GM12878 (cell line): ENCODE results near the gene ZNF43. TPM values are rescaled to one million over a fixed set of nuclear protein-coding genes. Genes with fewer than 3 reads are reported as not detected.

ENCODE experiments used
- CEBPB ChIP-seq, 2 experiments: fragments of 150-350 bp in 1 of 2; IDR thresholded peaks; 2 replicates each; pipeline ENCODE4 v1.6.1; 2012 to 2014; ENCODE audit warnings: low read depth in 2 of 2, low read length in 2 of 2, borderline replicate concordance in 1 of 2, inconsistent platforms in 1 of 2
- CREM ChIP-seq: IDR thresholded peaks from 2 replicates; pipeline ENCODE4 v1.6.1; 2014; ENCODE audit warnings: antibody characterized with exemption, low read depth
- CUX1 ChIP-seq: IDR thresholded peaks from 2 replicates; pipeline ENCODE4 v1.6.1; 2012; ENCODE audit warnings: improper control_type of control experiment, low read depth, low read length; ENCODE audit not compliant: insufficient replicate concordance
- HCFC1 ChIP-seq: fragments of 150-350 bp; IDR thresholded peaks from 2 replicates; pipeline ENCODE4 v1.6.1; 2014; ENCODE audit warnings: low read length
- MYC ChIP-seq: IDR thresholded peaks from 2 replicates; pipeline ENCODE4 v1.6.1; 2011; ENCODE audit warnings: mild to moderate bottlenecking, low read length, moderate library complexity, inconsistent platforms; ENCODE audit not compliant: insufficient read depth, insufficient replicate concordance, insufficient read length, severe bottlenecking
- NFIC ChIP-seq: IDR thresholded peaks from 2 replicates; pipeline ENCODE4 v1.6.1; 2012; ENCODE audit warnings: low read depth, mild to moderate bottlenecking, inconsistent platforms, low read length, moderate library complexity
- NR2F1 ChIP-seq: fragments of 450-650 bp; conservative IDR thresholded peaks from 2 replicates; pipeline ENCODE4 v1.6.1; 2017; ENCODE audit warnings: mild to moderate bottlenecking
- PAX5 ChIP-seq: IDR thresholded peaks from 2 replicates; pipeline ENCODE4 v1.6.1; 2011; ENCODE audit warnings: low read depth, low read length, borderline replicate concordance
- POU2F2 ChIP-seq: IDR thresholded peaks from 3 replicates; pipeline ENCODE4 v1.6.1; 2011; ENCODE audit warnings: low read depth, mild to moderate bottlenecking, low read length, borderline replicate concordance
- polyA plus RNA-seq, 11 experiments: library from polyadenylated mRNA; depleted of rRNA in 4 of 11; unstranded in 6 of 11; stranded (reverse) in 5 of 11; fragments of >200 nt; fragmentation: Nextera tagmentation in 4 of 11; fragmentation: Illumina TruSeq in 1 of 11; extraction: Ambion mirVana in 4 of 11; extraction: Trizol in 1 of 11; gene quantifications; 1 replicate in 1 of 11; 2 replicates in 10 of 11; pipeline versions ENCODE4 v1.2.1 to v1.2.3, GENCODE V29; 2011 to 2016; ENCODE audit warnings: inconsistent platforms in 2 of 11, missing spikeins in 2 of 11, low read depth in 1 of 11
- total RNA-seq, 4 experiments: library from RNA; depleted of rRNA in 3 of 4; stranded (reverse); fragments of >200 nt in 3 of 4; fragmentation: Illumina TruSeq in 1 of 4; extraction: Trizol in 1 of 4; gene quantifications; 2 replicates each; pipeline versions ENCODE4 v1.2.1 to v1.2.3, GENCODE V29; 2013 to 2021
- TF ChIP-seq, protein P1 (sequence below): fragments of 150-350 bp; IDR thresholded peaks from 2 replicates; pipeline ENCODE4 v1.6.1; 2014; ENCODE audit warnings: mild to moderate bottlenecking, low read depth, low read length
- TF ChIP-seq, protein P2 (sequence below): fragments of 450-650 bp; IDR thresholded peaks from 2 replicates; pipeline ENCODE4 v1.6.1; 2016; ENCODE audit warnings: mild to moderate bottlenecking
- TF ChIP-seq, protein P3 (sequence below): fragments of 450-650 bp; conservative IDR thresholded peaks from 2 replicates; pipeline ENCODE4 v1.6.1; 2017; ENCODE audit warnings: mild to moderate bottlenecking, moderate library complexity
- TF ChIP-seq, protein P4 (sequence below): fragments of 450-650 bp; IDR thresholded peaks from 2 replicates; pipeline ENCODE4 v1.6.1; 2017; ENCODE audit warnings: low read depth, mild to moderate bottlenecking, moderate library complexity
- TF ChIP-seq, protein P5 (sequence below): IDR thresholded peaks from 2 replicates; pipeline ENCODE4 v1.6.1; 2011; ENCODE audit warnings: mild to moderate bottlenecking, low read depth, low read length, moderate library complexity; ENCODE audit not compliant: insufficient replicate concordance

Gene ZNF43
- total and polyA plus RNA-seq, 10 of the 15 experiments (the other 5 are each of a cell fraction or from before 2014, with no cell fraction given) = 0.07 to 1.0 (median 0.38) TPM

DNA sequence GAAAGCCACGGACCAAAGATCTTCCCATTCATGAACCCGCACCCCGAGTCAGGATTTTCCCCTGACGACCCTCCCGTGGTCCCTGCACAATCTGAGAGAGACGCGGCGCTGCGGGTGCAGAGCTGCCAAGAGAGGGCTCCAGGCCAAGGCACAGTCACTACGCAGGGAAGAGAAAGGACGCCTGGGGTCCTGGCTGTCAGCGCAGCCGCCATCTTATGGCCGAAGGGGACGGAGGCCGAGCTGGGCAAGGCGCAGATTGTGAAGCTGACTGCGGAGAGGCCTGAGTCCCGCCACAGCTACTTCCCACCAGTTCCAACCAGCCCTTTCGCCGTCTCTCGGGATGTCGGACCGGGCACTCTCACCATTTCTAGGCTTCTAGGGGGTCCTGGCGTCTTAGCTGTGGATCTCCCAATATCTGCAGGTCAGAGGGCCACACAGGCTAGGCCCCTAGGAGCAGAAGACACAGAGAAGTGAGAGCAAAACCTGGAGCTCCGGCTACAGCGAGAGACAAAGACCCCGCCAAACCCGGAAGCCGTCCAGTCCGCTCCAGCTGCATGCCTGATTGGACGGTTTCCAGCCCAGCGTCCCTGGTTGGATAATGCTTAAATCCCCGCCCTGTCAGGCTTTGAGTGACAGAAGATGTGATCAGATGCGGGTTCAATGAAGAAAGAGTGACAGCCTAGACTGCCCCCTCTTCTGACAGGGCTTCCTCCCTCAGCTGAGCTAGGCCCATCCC is 68.7 kb downstream of the ZNF43 start, which contains the start of gene ZNF100 (continued):
- TF ChIP-seq, protein P1, sequence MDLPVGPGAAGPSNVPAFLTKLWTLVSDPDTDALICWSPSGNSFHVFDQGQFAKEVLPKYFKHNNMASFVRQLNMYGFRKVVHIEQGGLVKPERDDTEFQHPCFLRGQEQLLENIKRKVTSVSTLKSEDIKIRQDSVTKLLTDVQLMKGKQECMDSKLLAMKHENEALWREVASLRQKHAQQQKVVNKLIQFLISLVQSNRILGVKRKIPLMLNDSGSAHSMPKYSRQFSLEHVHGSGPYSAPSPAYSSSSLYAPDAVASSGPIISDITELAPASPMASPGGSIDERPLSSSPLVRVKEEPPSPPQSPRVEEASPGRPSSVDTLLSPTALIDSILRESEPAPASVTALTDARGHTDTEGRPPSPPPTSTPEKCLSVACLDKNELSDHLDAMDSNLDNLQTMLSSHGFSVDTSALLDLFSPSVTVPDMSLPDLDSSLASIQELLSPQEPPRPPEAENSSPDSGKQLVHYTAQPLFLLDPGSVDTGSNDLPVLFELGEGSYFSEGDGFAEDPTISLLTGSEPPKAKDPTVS = no peak
- TF ChIP-seq POU2F2 (peak; percentile 50; the same call in 1 of the 3 replicates), NFIC (no peak), MYC (no peak), HCFC1 (0 out of 2 replicates have a peak, but pooled peaks have one; percentile 24), NR2F1 (peak; percentile 23; the same call in 1 of the 2 replicates), CUX1 (no peak), PAX5 (no peak), CEBPB (IDR thresholded peaks at IDR 0.05; ENCODE audit: borderline replicate concordance in 1 of 2, low read depth in 2 of 2, low read length in 2 of 2) (no peak), CREM (0 out of 2 replicates have a peak, but pooled peaks have one; percentile 22)
- TF ChIP-seq, protein P2, sequence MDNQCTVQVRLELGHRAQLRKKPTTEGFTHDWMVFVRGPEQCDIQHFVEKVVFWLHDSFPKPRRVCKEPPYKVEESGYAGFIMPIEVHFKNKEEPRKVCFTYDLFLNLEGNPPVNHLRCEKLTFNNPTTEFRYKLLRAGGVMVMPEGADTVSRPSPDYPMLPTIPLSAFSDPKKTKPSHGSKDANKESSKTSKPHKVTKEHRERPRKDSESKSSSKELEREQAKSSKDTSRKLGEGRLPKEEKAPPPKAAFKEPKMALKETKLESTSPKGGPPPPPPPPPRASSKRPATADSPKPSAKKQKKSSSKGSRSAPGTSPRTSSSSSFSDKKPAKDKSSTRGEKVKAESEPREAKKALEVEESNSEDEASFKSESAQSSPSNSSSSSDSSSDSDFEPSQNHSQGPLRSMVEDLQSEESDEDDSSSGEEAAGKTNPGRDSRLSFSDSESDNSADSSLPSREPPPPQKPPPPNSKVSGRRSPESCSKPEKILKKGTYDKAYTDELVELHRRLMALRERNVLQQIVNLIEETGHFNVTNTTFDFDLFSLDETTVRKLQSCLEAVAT = peak; percentile 62
- TF ChIP-seq, protein P3, sequence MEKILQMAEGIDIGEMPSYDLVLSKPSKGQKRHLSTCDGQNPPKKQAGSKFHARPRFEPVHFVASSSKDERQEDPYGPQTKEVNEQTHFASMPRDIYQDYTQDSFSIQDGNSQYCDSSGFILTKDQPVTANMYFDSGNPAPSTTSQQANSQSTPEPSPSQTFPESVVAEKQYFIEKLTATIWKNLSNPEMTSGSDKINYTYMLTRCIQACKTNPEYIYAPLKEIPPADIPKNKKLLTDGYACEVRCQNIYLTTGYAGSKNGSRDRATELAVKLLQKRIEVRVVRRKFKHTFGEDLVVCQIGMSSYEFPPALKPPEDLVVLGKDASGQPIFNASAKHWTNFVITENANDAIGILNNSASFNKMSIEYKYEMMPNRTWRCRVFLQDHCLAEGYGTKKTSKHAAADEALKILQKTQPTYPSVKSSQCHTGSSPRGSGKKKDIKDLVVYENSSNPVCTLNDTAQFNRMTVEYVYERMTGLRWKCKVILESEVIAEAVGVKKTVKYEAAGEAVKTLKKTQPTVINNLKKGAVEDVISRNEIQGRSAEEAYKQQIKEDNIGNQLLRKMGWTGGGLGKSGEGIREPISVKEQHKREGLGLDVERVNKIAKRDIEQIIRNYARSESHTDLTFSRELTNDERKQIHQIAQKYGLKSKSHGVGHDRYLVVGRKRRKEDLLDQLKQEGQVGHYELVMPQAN = peak; percentile 95
- TF ChIP-seq, protein P4, sequence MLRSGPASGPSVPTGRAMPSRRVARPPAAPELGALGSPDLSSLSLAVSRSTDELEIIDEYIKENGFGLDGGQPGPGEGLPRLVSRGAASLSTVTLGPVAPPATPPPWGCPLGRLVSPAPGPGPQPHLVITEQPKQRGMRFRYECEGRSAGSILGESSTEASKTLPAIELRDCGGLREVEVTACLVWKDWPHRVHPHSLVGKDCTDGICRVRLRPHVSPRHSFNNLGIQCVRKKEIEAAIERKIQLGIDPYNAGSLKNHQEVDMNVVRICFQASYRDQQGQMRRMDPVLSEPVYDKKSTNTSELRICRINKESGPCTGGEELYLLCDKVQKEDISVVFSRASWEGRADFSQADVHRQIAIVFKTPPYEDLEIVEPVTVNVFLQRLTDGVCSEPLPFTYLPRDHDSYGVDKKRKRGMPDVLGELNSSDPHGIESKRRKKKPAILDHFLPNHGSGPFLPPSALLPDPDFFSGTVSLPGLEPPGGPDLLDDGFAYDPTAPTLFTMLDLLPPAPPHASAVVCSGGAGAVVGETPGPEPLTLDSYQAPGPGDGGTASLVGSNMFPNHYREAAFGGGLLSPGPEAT = peak; percentile 61
- TF ChIP-seq, protein P5, sequence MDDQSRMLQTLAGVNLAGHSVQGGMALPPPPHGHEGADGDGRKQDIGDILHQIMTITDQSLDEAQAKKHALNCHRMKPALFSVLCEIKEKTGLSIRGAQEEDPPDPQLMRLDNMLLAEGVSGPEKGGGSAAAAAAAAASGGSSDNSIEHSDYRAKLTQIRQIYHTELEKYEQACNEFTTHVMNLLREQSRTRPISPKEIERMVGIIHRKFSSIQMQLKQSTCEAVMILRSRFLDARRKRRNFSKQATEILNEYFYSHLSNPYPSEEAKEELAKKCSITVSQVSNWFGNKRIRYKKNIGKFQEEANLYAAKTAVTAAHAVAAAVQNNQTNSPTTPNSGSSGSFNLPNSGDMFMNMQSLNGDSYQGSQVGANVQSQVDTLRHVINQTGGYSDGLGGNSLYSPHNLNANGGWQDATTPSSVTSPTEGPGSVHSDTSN = peak; percentile 96
